Measurements from ENCODE around the gene RASSF1.
"Not testable (repeated sequence)": the region's sequence is repeated elsewhere in the genome, so short reads cannot be mapped to it uniquely, and the experiment has no call there.

RASSF1 gene

DNA sequence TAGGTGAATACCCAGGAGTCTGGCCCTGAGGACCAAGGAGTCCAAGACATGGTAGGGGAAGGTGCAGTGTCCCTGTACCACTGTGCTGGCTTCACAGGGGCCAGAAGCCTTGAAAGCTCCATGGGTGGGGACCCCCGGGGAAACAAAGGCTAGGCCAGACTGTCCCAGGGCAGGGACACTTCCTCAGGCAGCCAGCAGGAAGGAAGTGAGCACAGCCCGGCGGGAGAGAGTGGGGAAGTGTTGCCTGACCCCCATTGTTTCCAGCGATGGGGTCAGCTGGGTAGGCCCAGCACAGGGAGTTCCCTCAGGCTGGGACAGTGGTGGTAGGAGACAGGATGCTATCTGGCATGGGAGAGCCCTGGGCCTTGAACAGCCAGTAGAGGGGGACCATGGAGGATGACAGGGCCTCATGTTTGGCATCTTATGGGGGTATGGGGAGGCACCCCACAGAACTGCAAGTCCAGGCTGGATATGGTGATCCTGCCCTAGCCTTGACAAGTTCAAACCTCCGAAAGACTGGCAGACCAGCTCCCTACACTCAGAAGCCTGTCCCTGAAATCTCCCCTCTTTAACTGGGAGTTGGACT lies 16.9 kb downstream of the RASSF1 start:
- DNase-seq (ENCODE audit: low read depth in 2 of 2) = no peak

DNA sequence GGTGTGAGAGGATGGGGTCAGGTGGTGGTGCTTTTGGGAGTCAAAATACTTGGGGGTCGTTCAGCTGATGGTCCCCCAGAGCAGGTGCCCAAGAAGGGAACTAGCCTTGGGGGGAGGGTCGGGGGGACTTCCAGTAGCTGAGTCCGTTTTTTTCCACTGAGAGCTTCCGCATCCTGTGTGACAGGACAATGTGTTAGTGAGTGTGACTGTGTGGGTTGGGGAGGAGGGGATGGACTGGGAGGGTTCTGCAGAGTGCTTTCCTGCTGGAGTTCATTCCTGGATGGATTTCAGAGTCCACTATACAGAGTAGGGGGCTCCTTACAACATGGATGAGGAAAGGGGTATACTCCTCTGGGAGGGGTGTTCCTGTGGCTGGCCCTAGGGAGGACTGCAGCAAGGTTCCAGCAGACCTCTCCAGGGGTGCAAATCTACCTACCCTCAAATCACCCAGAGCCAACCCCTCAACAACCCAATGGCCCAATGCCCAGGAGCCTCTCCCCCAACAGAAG lies 17.5 kb downstream of the RASSF1 start:
- no peak for DNase-seq (ENCODE audit: low read depth in 2 of 2)

DNA sequence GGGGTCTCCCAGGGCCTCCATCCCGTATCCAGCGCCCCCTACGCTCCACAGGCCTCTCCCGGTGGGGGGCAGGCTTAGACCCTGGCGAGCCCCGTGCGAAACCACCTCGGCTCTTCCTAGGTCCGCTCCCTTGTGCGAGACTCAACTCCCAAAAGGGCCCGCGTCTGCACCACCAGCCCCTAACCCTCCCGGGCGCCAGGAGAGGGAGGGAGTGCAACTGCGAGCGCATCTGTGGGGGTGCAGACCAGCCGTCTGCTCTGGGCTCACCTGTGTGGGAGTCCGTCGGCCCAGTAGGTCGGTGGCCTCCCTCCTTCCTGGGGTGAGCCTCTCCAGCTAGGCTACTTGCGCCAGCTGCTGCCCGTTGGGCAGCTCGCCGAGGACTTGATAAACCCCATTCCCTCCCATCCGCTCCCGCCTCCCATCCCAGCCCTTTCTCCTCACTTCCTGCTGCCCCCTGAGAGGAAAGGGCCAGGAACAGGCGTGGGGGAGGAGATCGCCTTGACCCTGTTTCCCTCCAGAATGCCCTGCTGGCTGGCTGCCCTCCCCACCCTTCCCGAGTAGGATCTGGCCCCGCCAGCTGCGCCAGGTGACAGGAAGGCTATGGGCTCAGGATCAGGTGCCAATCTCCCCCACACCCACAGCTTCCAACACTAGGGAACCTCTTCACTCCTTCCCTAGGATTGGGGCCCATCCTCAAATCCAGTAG lies 18.1 kb downstream of the RASSF1 start, which contains the start of gene HYAL2:
Gene HYAL2 (minus strand): TSS at position 360 of the 706 bp plus-strand sequence. CDS start 2,256 bp downstream, outside the sequence.
- no peak for DNase-seq (ENCODE audit: low read depth in 2 of 2)

DNA sequence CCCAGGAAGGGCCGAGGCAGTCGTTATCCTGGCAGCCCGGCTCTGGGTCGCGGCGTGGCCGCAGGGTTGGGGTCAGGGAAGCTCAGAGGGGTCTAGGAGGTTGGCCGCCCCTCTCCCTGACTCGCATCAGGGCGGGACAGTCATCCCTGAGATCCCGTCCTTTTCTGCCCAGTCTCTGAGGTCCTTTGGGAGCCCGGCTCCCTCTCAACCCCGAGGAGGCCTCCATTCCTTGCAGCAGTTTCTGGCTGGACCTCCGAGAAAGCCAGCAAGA lies 18.6 kb downstream of the RASSF1 start:
- DNase-seq (ENCODE audit: low read depth in 2 of 2) = no peak

DNA sequence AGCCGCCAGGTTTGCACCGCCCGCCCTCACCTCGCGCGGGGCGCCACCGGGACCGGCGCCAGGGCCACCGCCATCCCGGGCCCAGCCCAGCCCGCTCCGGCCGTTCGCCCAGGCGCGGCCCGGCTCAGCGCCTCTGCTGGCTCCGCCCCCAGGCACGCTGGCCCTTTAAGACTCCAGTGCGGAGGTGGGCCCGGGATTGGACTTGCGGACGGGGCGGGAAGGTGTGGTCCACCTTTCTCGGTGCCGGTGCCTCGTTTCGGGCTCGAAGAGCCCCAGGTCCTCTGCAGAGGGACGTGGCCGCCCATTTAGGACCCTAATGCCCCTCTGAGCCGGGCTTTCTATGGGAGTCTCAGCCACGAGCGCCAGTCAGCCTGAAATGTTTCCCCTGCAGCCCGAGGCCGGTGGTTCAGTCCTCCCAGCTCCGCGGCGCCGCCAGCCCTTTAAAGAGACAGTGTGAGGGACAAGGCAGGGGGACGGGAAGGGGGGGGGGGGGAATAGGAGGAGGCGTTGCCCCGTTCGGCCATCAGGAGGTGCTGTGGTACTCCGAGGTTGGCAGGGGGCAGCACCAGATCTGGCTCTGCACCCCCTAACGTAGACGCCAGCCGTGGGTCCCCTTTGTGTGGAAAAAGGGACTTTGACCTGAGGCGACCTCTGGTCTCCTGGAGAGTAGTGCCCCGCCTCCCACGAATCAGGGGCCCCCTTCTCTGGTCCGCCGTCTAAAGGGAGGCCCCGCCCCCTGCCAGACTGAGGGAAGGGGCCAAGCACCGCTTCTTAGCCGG lies 19.1 kb downstream of the RASSF1 start:
- DNase-seq (ENCODE audit: low read depth in 2 of 2) = peak; percentile 70 to 71

DNA sequence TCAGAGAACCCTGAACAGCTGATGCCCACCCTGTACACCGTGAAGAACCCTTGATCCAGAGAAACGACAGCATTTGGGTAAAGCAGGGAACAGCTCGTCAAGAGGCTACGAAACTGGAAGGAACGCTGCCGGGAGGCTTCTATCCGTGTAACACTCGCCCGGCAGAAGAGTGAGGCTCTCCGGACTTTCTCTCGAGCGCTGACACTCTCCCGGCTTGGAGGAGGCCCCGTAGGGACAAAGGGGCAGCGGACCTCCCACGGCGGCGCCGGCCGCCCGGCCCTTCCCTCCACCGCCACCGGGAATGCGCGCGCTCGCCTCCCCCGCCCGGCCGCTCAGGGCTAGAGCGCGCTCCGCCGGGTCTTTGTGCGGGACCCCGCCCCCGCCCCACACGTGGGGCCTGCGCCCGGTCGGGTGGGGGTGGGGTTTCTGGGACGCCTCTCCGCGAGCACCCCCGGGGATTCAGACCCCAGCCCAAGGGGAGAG lies 19.7 kb downstream of the RASSF1 start:
- DNase-seq (ENCODE audit: low read depth in 2 of 2) = no peak

DNA sequence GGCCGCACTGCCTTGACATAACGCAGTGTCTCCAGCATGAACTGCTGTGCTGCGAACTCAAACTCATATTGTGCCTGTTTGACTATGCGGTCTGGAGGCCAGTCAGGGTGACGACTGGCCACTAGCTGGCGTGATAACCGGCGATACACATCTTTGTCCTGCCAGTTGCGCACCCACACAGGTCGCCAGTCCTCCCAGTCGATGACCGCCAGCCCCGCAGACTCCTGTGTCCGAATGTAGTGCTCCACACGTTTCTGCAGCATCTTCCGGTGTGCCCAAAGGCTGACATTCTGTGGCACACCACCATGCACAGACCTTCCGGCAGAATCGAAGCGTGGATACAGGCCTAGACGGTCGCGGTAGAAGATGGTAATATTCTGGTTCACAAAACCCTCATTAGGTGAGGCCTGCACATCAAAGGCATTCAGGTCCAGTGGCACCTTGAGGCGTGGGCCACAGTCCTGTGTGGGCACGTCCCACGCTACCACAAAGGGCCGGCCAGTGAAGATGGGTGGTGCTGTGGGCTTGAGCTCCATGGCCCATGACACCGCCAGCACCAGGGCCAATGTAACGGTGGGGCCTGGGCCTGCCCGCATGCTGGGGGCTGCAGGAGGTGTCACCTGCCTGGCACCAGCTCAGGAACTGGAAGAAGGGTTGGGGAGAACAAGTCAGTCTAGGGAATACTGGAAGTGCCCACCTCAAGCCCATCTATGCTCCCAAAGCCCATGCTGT lies 20.6 kb downstream of the RASSF1 start:
- DNase-seq (ENCODE audit: low read depth in 2 of 2) = no peak

DNA sequence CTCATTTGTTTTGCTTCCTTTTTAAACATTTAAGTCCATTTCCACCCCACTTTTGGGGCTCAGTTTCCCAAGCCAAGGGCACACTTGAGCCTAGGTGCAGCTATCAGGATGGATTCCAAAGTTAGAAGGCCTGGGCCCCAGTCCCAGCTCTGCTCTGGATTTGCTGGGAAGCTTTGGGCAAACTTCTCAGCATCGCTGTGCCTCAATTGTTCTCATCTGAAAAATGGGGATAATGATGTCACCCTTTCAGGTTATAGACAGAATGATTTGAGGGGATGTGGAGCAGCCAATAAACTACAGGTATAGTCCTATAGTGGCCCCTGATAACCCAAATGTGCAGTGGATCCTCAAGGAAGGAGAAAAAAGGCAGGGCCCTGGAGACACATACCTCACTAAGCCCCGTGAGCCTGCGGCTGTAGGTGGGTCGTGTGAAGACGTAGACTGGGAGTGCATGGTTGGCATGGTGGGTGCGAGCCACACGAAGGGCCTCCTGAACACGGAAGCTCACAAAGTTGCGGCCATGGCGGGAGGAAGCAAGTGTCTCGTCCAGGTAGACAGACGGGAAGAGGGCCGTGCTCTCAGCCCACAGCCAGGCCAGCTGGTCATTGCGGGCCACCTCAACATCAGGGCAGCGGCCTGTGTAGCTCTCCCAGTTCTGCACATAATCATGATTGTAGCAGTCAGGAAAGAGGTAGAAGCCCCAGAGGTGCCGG lies 21.3 kb downstream of the RASSF1 start:
- no peak for DNase-seq (ENCODE audit: low read depth in 2 of 2)

DNA sequence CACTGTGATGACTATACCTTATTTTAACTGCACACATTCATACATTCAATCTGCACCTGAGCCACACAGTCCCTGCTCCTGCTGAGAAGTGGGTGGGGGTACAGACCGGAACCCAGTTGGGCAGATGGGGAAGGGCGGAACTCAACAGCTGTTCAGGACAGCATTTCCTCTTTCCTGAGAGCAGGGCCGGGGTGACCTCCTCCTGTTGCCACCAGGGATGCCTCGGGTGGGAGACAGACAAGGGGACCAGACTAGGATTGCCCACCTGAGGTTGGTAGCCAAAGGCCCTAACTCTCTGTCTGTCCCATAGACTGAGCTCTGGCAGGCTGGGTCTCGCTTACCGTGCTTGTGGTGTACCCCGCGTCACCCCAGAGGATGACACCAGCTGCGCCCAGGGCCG lies 22.0 kb downstream of the RASSF1 start:
- no peak for DNase-seq (ENCODE audit: low read depth in 2 of 2)

DNA sequence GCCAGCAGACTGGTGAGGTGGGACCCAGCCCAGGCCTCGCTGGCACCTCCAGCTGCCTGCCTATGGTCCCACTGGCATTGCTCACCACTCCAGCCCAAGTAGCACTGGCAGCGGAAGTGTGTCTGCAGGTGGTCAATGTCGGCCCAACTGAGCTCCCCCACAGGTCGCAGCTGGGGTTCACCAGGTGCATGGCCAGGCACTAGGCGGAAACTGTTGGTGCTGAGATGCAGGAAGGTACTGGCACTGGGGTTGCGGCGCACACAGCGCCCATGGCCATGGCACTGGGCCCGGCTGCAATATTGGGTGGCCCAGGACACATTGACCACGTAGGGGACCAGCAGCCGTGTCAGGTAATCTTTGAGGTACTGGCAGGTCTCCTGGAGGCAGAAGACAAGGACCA lies 22.5 kb downstream of the RASSF1 start:
- no peak for DNase-seq (ENCODE audit: low read depth in 2 of 2)

DNA sequence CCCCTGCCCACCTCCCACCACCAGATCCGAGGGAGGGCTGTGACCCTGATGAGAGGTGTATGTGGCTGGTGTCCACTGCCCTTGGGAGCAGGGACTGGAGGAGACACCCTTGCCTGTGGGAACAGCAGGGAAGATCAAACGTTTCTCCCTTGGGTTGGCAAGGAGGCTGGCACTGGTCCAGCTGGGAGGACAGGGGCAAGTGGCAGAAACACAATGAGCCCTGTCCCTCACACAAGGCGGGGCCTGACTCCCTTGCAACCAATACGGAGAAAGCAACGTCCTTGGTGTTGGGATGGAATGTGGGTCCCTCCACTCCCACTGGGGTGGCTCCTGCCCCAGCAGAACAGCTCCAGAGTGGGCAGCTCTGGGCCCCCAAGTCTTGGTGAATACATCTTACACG lies 23.3 kb downstream of the RASSF1 start:
- DNase-seq (ENCODE audit: low read depth in 2 of 2) = no peak

DNA sequence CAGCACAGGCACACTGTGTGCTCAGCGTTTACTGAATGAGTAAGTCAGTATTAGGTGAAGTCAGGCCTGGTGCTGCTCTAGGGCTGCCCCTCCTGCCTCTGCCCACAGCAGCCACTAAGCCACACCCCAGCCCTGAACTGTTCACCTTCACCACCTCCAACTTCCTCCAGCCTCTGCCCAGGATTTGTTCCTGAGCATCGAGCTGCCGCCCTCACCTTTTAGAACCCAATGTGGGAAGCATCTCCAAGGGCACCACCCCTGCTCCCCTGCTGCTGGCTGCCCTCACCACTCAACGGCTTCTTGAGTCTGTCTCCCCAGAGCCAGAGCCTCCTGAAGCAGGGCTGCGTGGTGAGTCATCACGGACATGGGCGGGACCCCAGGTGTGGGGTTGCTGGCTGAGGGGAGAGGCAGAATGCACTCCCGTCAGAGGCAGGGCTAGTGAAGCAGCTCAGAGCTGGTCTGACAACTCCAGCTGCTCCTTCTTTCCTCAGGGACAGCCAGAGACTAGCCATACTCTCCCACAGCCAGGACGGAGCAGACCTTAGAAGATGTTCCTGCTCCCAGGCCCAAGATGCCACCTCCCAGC lies 23.9 kb downstream of the RASSF1 start:
- DNase-seq (ENCODE audit: low read depth in 2 of 2) = no peak

DNA sequence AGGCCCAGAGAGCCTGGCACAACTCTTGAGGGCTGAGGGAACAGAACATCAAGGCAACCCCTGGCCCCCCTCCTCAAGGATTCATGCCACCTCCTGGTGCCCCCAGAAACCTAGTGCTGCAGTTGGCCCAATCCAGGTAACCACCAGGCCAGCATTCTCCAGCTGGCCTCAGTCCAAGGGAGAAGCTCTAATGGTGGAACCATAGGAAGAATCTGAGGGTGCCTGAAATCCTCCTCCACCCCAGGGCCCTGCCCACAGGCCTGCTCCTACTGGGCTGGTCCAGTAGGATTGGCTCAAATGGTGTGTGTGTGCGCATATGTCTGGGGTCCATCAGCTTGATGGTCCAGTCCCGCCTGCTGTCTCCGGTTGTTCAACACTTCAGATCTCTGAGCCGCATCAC lies 25.8 kb downstream of the RASSF1 start:
- DNase-seq (ENCODE audit: low read depth in 2 of 2) = no peak

DNA sequence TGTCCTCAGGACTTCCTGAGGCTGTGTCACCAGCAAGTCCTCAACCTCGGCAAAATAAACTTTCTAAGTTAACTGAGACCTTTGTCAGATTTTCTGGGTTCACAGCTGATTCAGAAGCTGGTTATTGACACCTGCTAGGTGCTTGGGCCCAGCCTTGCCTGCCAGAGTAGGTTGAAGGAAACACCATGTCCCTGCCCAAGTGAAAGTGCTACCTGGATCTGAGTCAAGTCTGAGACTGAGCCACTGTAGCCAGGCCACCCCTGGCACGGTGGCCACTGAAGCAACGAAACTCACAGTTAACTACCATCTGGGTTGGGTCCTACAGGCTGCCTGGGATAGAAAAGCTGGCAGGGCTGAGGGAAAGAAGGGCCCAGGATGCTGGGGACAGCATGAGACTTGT lies 26.3 kb downstream of the RASSF1 start:
- DNase-seq (ENCODE audit: low read depth in 2 of 2) = no peak

DNA sequence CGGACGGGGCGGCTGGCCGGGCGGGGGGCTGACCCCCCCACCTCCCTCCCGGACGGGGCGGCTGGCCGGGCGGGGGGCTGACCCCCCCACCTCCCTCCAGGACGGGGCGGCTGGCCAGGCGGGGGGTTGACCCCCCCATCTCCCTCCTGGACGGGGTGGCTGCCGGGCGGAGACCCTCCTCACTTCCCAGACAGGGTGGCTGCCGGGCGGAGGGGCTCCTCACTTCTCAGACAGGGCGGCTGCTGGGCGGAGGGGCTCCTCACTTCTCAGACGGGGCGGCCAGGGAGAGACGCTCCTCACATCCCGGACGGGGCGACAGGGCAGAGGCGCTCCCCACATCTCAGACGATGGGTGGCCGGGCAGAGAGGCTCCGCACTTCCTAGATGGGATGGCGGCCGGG lies 28.6 kb downstream of the RASSF1 start:
- DNase-seq (ENCODE audit: low read depth in 2 of 2) = not testable (repeated sequence)

DNA sequence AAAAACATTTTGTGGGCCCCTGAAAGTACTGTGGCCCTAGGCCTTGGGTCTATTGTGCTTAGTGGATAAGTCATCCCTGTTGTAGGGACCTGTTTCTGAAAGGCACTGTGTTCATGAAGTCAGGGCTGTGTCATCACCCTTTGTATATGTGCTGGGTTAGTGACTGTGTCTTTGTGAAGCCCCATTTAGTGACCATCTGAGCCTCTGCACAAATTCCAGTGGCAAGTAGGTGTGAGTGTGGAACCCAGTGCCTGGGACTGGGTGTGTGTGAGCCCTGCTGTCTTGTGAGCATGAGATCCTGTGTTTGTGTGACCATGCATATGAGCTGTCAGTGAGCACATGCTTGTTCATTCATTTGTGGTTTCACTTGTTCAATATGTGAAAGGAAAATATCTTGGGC lies 36.0 kb downstream of the RASSF1 start:
- DNase-seq (ENCODE audit: low read depth in 2 of 2) = no peak

DNA sequence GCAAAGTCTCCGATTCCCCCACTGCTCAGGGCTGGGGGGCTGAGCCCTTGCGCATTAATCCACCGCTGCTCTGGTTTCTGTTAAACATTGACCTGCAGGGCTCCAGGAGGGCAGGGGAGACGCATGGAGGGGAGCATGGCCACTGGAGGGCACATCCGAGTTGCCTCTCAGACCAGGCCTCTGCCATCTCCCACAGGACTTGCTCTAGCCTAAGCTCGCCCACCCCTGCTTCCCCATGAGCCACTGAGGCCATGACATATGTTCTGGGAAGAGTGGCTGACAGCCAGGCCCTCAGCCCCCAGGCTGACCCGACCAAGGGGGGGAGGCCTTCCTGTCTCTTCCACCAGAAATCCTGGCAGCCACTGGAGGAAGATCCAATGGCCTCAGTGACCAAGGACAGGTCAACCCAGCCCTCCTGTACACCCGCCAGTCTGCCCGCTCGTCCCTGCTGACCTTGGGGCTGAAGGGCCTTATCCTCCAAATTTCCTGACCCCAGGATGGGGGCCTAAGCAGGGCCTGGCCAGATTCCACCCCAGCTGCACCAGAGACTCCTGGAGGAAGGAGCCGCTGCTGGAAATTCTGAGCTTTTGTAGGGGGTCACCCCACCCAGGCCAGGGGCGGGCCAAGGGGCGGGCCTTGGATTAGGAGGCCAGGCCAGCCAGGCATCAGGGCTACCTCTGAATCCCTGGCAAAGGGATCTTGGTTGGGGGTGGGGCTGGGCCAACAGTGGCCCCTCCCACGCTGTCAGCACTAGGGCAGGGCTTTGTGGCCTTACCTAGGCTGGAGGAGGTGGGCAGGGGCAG lies 37.4 kb downstream of the RASSF1 start, which contains the start of gene HYAL1:
Gene HYAL1 (minus strand): TSS at position 562 of the 803 bp plus-strand sequence. CDS start 618 bp downstream, outside the sequence.
- no peak for DNase-seq (ENCODE audit: low read depth in 2 of 2)

DNA sequence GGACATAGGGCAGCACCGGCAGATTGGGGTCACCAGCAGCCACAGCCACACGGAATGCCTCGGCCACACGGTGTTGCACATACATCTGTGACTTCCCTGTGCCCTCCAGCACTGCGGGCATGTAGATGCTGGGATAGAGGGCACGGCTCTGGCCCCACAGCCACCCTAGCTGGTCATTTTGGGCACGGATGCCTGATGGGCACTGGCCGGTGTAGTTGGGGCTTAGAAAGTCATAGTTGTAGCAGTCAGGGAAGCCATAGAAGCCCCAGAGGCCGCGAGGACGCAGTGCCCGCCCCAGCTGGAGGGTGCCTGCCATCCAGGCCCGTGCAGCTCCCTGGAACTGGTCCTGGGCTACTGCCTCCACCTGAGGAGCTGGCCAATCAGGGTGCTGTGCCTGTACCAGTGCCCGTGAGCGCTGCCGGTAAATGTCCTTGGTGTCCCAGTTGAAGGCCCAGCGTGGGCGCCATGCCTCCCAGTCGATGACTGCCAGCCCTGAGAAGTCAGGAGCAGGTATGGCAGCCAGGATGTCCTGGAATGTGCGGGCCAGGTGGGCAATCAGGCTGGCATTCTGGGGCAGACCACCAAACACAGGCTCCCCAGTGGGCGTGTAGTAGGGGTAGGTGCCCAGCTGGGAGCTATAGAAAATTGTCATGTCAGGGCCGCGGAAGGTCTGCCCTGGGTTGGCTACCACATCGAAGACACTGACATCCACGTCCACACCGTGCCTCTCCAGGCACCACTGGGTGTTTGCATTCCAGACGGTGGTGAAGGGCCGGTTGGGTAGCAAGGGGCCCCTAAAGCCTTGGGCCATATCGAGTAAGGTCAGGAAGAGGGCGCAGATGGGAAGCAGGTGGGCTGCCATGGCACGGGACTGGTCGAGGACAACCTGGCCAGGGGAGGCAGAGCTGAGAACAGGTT lies 38.3 kb downstream of the RASSF1 start:
- DNase-seq (ENCODE audit: low read depth in 2 of 2) = no peak

DNA sequence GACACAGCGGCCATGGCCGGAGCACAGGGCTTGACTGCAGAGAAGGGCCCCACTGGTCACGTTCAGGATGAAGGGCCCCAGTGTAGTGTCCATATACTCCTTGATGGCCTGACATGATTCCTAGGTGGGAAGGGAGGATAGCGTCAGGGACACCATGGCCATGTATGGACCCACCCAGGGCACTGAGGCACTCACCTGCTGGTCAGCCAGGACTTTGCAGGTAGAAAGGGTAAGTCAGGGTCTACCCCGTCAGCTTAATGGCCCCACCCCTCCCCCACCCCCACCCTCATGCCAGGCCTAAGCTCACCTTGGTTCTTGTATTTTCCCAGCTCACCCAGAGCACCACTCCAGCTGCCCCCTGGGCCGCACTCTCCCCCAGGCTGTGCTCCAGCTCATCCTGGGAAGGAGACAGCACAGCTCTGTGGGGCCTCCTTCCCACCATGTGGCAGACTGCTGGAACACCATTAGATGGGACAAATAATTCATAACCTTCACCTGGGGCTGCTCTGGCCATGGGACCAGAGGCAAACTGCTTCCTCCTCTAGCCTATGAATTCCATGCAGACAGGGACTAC lies 39.9 kb downstream of the RASSF1 start:
- DNase-seq (ENCODE audit: low read depth in 2 of 2) = no peak
